Brain microvascular endothelial cell (primary cell): ENCODE data around the gene DCANP1.

Source experiments
- DNase-seq: peaks from one replicate; pipeline ENCODE4 v3.0.0-alpha.2; 2020
- H3K27ac ChIP-seq: fragments of 250-450 bp; sonication (Bioruptor Pico); 2 replicates; pipeline ENCODE4 v1.5.1; 2020; ENCODE audit warnings: mild to moderate bottlenecking, moderate library complexity
- H3K27me3 ChIP-seq: fragments of 250-450 bp; sonication (Bioruptor Pico); replicated peaks from 2 replicates; pipeline ENCODE4 v1.5.1; 2020; ENCODE audit warnings: mild to moderate bottlenecking
- H3K36me3 ChIP-seq: fragments of 250-450 bp; sonication (Bioruptor Pico); replicated peaks from 2 replicates; pipeline ENCODE4 v1.5.1; 2020; ENCODE audit warnings: mild to moderate bottlenecking
- H3K4me3 ChIP-seq: 2 replicates; pipeline ENCODE4 v1.5.1; 2011; ENCODE audit warnings: low read depth, mild to moderate bottlenecking, control low read depth, low read length, moderate library complexity
- CTCF ChIP-seq: IDR thresholded peaks from 2 replicates; pipeline ENCODE4 v1.5.1; 2011; ENCODE audit warnings: low read depth, mild to moderate bottlenecking, moderate library complexity, low read length, control low read depth, inconsistent platforms; ENCODE audit errors: missing control alignments
- in situ Hi-C: cut with HindIII; loops from 2 replicates; pipeline ENCODE4 v1.10.0; 2017; ENCODE audit warnings: low sequenced_read_pairs, low pct_ligation_motif_present

DCANP1 gene

GRCh38 chr5:135430135-135430437, 17.1 kb downstream of the DCANP1 start:
- Histone ChIP-seq H3K27ac (no peak overlapping the region), H3K36me3 (no peaks in the 10 kb centered on the region), H3K27me3 (no peaks in the 10 kb centered on the region), H3K4me3 (no peak overlapping the region)
- no peak for TF ChIP-seq CTCF
- in situ Hi-C loops, result no loop called here
- DNase-seq, result no peak

- TF ChIP-seq CTCF, result no peak
- no peaks in the 10 kb centered on the region for H3K36me3 ChIP-seq
- no peak for DNase-seq
- no peak overlapping the region for H3K27ac ChIP-seq
- no peaks in the 10 kb centered on the region for H3K27me3 ChIP-seq
- no peak overlapping the region for H3K4me3 ChIP-seq
- in situ Hi-C loops, result no loop called here
Observed at GRCh38 chr5:135429301-135430134, 17.6 kb downstream of the DCANP1 start.

GRCh38 chr5:135428586-135428985, 18.6 kb downstream of the DCANP1 start:
- TF ChIP-seq CTCF, result no peak
- in situ Hi-C loops, result no loop called here
- DNase-seq, result no peak
- H3K36me3 ChIP-seq, result no peaks in the 10 kb centered on the region
- H3K27me3 ChIP-seq, result no peaks in the 10 kb centered on the region
- no peak overlapping the region for H3K4me3 ChIP-seq
- no peak overlapping the region for H3K27ac ChIP-seq

GRCh38 chr5:135426102-135427082, 20.8 kb downstream of the DCANP1 start:
- Histone ChIP-seq H3K27me3 (no peaks in the 10 kb centered on the region), H3K36me3 (no peaks in the 10 kb centered on the region), H3K4me3 (no peak overlapping the region), H3K27ac (no peak overlapping the region)
- TF ChIP-seq CTCF, result peak; percentile 80
- in situ Hi-C loops, result no loop called here
- peak; percentile 49 for DNase-seq

- no peaks in the 10 kb centered on the region for H3K36me3 ChIP-seq
- in situ Hi-C loops, result no loop called here
- H3K27me3 ChIP-seq, result no peaks in the 10 kb centered on the region
- DNase-seq, result no peak
- TF ChIP-seq CTCF, result no peak
- no peak overlapping the region for H3K4me3 ChIP-seq
- no peak overlapping the region for H3K27ac ChIP-seq
Observed at GRCh38 chr5:135425641-135426040, 21.5 kb downstream of the DCANP1 start.
